HG02938 (cell line): ENCODE results near the gene PPWD1.
A peak's percentile ranks its signal among the peaks of the same experiment; 100 is the strongest.
"Not testable (repeated sequence)": the region's sequence is repeated elsewhere in the genome, so short reads cannot be mapped to it uniquely, and the experiment has no call there.

ENCODE experiments used
- ATAC-seq: cut with Tn5 transposase; IDR thresholded peaks from one replicate; pipeline ENCODE4 v1.9.1; 2021; ENCODE audit warnings: mild to moderate bottlenecking, moderate library complexity; ENCODE audit not compliant: unreplicated experiment

Gene PPWD1

DNA sequence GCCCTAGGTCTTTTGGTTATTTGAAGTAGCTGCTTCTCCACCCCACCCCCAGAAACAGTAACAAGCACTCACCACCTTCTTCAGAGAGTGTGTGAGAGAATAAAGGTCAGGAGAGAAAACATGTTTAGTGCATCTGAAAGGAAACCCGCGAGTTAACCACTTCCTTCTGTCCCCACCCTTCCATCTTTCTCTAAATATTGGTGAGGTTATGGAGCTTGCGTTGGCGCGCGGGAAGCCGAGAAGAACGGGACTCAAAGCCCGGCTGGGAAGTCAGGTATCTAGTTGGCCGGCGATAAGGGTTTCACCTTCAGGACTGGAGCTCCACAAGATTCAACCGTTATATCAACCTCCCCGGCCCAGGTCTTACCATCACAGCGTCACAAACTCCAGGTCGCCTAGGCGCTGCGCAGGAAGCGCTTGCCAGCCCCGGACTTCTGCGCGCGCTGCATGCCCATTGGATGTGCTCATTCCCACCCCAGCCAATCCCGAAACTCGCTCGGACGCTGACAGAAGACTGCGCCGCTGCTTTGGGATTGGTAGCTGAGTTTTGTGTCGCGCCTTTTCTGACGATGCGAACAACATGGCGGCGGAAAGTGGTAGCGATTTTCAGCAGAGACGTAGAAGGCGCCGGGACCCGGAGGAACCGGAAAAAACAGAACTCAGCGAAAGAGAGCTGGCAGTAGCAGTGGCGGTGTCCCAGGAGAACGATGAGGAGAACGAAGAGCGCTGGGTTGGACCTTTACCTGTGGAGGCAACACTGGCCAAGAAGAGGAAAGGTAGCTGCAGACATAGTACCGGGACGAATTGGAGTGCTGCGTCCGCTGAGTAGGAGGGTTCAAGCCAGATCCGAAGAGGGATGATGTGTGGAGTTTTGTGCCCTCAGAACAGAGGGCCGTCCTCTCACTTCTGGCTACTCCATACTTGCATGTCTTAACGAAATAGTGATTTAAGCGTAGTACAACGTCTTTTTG is at the start of gene PPWD1, which contains the start of gene CENPK:
PPWD1 (plus strand) TSS at position 566 of the 971 bp plus-strand sequence; CDS start at position 581, 15 bp downstream.
CENPK (minus strand) TSS at position 438 of the 971 bp plus-strand sequence. CDS start 8,261 bp downstream, outside the sequence.
- peak; percentile 98 for ATAC-seq

DNA sequence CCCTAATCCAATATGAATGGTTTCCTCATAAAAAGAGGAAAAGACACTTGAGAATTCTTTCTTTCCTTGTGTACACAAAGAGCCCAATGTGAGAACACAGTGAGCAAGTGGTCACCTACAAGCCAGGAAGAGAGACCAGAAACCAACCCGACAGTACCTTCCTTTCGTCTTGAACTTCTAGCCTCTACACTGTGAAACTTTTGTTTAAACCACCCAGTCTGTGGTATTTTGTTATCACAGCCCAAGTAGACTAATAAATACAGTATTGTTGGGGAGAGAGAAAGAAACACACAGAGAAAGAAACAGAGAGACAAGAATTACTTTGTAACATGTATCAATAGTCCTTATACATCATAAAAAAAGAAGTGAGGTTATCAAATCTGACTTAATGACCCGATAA is 37.4 kb upstream of the PPWD1 start:
- ATAC-seq, result no peak

DNA sequence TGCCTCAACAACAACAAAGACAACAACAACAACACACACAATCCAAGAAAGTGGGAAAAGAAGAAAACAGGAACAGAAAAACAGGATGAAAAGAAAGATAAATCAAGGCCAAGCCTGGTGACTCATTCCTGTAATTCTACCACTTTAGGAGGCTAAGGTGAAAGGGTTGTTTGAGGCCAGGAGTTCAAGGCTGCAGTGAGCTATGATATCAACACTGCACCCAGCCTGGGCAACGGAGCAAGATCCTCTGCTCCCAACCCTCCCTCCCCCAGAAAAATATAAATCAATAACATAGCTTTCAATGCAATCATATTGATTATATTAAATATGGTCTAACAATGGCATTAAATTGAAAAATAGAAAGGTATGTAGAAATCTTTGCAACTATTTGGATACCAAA is 32.2 kb upstream of the PPWD1 start:
- no peak for ATAC-seq

DNA sequence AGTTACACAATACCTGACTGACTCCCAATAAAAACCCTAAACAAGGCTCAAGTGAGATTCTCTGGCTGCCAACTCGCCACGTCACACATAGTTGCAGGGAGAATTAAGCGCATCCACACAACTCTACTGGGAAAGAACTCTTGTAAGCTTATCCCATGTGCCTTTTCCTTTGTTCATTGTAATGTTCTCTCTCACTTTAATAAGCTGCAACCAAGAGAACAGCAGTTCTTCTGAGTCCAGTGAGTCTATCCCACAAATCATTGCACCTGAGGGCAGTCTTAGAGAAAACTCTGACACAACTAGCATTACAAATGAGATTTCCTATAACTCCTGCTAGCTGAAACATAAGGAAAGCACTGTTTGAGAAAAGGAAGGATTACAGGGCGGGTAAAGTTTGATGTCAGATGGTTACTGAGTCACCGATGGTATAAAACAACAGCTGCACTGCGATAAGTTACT is 27.5 kb upstream of the PPWD1 start:
- no peak for ATAC-seq

DNA sequence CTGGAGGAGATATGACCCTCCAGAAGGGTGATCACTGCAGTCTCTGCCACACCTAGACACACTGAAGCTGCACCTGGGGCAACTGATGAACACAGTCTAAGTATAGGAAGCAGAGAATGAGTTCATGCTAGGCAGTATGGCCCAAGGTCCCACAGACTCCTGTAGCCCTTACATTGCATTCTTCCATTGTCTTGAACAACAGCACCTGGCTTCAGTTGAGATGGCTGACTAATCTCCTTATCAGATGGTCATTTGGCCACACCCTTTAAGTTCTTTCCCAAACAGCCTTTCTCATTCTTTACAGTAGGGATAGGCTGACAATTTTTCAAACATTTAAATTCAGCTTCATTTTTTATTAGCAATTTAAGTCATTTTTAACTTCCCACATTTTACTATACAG is 23.3 kb upstream of the PPWD1 start:
- ATAC-seq, result no peak

DNA sequence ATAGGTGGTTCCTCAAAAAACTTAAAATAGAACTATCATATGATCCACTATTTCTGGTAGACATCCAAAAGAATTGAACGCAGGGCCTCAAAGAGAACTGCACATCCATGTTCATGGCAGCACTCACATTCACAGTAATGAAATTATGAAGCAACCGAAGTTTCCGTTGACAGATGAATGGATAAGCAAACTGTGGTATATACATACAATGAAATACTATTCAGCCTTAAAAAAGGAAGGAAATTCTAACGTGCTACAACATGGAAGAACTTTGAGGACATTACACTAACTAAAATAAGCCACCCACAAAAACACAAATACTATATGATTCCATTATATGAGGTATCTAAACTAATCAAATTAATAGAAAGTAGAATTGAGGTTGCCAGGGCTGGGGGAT is 18.6 kb upstream of the PPWD1 start:
- no peak for ATAC-seq

DNA sequence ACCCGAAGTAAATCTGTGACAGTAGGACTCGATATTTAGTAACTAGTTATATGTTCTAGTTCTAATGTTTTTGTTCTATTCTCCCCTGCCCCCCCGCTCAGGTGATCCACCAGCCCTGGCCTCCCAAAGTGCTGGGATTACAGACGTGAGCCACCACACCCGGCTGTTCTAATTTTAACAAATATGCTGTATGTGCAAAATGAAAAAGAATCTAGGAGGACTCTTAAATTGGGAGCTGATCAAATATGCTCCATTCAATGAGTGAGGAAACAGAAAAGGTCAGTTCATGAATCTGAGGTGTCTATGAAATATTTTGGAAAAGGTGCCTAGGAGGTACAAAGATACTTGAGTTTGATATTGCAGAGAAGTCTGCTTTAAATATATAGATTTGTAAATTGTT is 17.0 kb upstream of the PPWD1 start:
- ATAC-seq, result no peak

DNA sequence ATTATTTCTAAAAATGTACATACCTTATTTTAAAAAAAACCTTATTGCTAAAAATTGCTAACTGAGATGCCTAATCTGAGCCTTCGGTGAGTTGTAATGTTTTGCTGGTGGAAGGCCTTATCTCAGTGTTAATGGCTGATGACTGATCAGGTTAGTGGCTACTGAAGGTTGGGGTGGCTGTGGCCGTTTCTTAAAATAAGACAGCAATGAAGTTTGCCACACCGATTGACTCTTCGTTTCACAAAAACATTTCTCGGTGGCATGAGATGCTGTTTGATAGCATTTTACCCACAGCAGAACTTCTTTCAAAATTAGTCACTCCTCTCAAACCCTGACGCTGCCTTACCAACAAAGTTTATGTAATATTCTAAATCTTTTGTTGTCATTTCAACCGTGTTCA is 14.8 kb upstream of the PPWD1 start:
- no peak for ATAC-seq

DNA sequence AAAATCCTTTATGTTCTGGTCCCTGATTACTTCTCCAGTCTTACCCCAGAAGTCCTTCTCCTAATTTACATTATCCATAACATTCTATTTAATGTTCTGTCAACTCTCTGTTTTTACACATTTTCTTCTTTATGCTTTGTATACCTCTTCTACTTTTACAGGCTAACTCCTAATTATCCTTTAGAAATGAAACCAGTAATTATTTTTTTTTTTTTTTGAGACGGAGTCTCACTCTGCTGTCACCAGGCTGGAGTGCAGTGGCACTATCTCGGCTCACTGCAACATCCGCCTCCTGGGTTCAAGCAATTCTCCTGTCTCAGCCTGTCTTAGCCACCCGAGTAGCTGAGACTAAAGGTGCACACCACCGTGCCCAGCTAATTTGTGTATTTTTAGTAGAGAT is 9.2 kb upstream of the PPWD1 start:
- ATAC-seq, result no peak

DNA sequence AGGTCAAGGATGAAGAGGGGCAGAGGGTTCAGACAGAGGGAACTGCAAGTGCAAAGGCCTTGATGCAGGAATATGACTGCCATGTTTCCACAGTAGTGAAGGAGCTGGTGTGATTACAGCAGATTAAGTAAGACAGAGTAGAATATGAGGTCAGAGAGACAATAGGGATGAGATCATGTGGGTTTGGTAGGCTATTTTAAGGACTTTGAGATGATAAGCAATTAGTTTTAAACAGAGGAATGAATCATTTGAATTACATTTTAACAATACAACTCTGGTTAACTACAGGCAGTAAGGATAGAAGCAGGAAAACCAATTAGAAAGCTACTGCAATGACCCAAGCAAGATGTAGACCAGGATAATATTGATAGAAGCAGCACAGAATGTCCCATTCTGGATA is 7.8 kb upstream of the PPWD1 start:
- ATAC-seq, result no peak

DNA sequence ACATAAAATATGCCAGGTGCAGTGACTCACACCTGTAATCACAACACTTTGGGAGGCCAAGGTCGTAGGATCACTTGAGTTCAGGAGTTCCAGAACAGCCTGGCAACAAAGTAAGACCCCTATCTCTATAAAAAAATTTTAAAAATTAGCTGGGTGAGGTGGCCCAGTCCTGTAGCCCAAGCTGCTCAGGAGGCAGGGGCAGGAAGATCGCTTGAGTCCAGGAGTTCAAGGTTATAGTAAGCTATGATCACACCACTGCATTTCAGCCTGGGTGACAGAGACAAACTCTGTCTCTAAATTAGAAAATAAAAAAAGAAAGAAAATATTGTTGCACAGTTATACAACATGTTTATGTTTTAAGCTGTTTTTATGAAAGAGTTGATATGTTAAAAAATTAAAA is 6.9 kb upstream of the PPWD1 start:
- no peak for ATAC-seq

DNA sequence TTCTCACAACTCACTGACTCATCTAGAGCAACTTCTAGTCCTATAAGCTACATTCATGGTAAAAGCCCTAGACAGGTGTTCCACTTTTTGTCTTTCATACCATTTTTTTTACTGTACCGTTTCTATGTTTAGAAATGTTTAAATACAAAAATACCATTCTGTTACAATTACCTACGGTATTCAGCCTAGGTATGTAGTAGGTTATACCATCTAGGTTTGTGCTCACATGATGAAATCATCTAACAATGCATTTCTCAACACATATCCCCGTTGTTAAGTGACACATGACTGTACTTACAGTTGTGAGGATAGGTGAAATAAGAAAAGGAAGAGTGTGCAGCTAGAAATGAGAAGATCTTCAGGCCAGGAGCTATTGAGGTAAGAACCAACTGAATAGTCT is 6.4 kb upstream of the PPWD1 start:
- ATAC-seq, result no peak

DNA sequence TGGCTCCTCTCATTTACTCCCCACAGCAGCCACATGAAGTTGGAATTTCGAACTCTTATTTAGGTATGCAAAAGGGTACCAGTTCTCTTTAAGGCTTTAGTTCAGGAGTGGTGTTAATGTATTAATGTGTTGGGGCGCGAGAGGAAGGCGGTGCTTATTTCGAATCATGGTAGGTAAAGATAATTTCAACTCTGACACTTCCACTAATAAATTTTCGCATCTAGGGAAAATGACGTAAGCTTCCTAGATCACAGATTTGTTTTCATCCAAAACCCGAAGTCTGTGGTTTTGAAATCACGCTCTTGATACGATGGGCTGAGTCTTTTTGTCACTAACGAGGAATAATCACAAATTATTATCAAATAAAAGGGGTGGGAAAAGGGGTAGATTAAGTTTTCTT is 681 bp downstream of the PPWD1 start:
- no peak for ATAC-seq

DNA sequence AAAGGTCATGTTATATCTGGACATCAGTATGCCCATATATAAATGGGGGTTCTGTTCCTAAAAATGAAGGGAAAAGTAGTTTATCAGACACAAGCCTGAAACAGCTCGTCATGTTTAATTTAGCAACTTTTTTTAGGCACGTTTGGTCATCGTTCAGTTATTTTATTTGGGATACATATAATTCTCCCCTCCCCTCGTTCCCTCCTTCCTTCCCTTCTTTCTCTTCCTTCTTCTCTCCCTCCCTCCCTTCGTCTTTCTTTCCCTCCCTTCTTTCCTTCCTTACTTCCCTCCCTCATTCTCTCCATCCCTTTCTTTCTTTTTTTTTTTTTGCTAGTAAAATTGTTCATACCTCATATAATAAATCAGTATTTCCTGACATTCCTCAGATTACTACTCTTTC is 3.4 kb downstream of the PPWD1 start:
- ATAC-seq, result no peak

DNA sequence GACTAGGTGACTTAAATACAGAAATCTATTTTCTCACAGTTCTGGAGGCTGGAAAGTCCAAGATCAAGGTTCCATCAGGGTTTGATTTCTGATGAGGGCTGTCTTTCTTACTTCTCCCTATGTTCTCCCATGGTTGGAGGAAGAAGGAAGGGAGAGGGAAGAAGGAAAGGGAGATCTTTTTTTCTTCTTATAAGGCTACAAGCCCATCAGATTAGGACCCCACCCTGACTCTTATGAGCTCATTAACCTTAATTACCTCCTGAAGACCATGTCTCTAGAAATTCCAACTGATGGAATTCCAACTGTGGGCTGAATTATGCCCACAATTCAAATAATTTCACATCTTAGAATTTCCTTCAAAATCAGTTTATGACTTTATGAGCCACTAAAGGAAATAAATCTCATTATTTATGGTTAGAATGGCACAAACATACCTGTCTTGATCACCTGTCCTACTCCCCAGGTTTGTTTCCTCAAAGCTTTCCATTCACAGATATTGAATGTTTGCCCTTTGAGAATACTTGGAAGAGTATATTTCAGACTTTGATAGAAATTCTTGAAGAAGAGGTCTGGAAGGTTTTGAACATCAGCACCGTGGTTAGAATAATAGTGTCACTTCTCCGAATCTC is 7.6 kb downstream of the PPWD1 start:
- ATAC-seq, result no peak

DNA sequence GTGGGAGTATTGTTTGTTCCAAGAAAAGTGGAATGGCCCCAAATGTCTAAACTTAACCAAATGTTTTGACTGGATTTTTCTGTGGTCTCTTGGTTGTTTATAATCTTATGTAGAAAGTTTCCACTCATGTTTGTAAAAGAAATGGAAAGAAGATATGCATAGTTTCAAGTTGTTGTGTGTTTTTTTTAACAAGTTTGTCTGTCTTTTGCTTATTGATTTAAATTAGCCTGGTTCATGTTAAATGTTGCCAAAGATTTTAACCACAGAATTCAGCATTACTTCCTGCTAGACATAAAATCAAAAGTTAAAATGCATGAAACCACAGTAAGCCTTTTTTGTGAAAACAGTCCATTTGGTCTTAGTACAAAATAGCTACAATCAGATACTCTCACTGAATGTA is 14.0 kb downstream of the PPWD1 start:
- ATAC-seq, result no peak

DNA sequence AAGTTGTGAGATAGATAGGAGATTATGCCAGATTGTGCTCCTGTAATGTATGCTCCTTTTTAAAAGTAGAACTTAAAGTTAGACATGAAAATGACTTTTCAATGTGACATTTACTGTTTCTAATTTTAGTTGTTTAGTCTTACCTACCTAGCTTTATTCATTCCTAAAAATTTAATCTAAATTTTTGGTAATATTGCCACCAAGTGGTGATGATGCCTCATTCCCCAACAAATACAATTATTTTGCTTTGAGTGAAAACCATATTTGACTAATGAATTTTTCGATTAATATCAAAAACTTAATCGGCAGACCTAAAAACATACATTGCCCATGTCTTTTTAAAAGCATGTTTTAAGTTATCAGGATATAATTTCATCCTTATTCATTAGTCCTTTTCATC is 25.6 kb downstream of the PPWD1 start:
- ATAC-seq, result no peak

DNA sequence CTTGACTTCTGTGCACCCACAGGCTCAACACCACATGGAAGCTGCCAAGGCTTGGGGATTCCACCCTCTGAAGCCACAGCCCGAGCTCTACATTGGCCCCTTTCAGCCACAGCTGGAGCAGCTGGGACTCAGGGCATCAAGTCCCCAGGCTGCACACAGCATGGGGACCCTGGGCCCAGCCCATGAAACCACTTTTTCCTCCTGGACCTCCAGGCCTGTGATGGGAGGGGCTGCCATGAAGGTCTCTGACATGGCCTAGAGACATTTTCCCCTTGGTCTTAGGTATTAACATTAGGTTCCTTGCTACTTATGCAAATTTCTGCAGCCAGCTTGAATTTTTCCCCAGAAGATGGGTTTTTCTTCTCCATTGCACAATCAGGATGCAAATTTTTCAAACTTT is 38.7 kb downstream of the PPWD1 start:
- not testable (repeated sequence) for ATAC-seq

DNA sequence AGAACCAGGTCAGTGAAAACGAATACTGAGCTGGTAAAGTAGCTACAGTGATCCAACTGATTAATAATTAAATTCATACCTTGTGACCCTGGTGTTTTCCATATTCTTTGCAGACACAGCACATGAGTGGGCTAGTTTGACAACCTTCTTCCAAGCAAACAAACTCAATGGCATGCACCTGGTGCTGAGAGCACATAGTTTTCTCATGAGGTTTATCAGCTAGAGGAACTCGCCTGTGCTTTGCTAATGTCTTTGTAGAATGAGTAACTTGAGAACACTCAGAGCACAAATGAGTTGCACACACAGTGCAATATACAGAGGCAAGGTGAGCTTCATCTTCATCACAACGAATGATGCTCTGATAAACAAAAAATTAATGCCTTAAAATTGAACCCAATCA is 48.4 kb downstream of the PPWD1 start:
- no peak for ATAC-seq

DNA sequence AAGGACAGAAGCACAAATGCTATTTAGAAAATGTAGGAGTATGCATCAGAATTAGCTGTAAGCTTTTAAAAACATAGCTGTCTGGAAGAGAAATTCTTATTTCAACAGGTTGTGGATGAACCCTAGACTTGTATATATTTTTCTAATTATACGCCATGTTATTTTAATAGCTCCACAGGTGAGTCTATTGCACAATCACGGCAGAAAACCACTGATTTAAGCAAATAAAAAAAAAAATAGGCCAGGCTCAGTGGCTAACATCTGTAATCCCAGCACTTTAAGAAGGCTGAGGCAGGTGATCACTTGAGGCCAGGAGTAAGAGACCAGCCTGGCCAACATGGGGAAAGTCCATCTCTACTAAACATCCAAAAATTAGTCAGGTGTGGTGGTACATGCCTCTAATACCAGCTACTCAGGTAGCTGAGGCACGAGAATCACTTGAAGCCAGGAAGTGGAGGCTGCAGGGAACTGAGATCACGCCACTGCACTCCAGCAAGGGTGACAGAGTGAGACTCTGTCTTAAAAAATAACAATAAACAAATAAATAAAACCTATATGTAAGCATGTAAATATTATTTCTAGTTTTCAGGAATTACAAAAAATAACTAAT is 49.3 kb downstream of the PPWD1 start:
- no peak for ATAC-seq

DNA sequence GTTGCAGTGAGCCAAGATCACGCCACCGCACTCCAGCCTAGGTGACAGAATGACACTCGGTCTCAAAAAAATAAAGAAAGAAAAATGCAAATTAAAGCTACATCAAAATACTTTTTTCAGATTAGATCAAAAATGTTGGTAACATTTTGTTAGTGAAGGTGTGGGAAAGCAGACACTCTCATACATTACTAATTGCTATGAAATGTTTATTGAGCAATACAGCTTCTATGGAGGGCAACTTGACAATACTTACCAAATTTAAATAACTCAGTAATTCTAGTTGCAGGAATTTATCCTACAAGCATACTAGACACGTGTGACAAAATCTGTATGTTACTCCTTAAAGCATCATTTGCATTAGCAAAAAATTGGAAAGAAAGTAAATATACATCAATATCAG is 56.9 kb downstream of the PPWD1 start:
- no peak for ATAC-seq

DNA sequence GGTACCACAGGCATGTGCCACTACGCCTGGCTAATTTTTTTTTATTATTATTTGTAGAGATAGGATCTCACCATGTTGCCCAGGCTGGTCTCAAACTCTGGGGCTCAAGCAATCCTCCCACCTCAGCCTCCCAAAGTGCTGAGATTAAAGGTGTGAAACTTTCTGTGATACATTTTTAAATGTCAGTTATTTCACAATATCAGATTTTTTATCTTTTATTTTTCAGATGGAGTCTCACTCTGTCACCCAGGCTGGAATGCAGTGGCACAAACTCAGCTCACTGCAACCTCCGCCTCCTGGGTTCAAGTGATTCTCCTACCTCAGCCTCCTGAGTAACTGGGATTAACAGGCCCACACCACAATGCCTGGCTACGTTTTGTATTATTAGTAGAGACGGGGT is 58.9 kb downstream of the PPWD1 start:
- ATAC-seq, result not testable (repeated sequence)
